ENCODE measurements around the gene TAF4. TPM values are rescaled to one million over a fixed set of nuclear protein-coding genes. Genes with fewer than 3 reads are reported as not detected.
"Not testable (repeated sequence)": the region's sequence is repeated elsewhere in the genome, so short reads cannot be mapped to it uniquely, and the experiment has no call there.

Gene TAF4
- total RNA-seq, 1 donor from 2014 or later, result 2.6 TPM

GRCh38 chr20:62056975-62057374, 8.7 kb downstream of the TAF4 start:
- no peak for DNase-seq (ENCODE audit: low read depth in 2 of 2)

GRCh38 chr20:62056377-62056776, 9.3 kb downstream of the TAF4 start:
- DNase-seq (ENCODE audit: low read depth in 2 of 2), result no peak

- not testable (repeated sequence) for DNase-seq (ENCODE audit: low read depth in 2 of 2)
These were observed 9.9 kb downstream of the TAF4 start for GRCh38 chr20:62055862-62056115.

GRCh38 chr20:62055106-62055861, 10.4 kb downstream of the TAF4 start:
- DNase-seq (ENCODE audit: low read depth in 2 of 2), result no peak

GRCh38 chr20:62054451-62054953, 11.2 kb downstream of the TAF4 start:
- no peak for DNase-seq (ENCODE audit: low read depth in 2 of 2)

- DNase-seq (ENCODE audit: low read depth in 2 of 2), result no peak
These were observed 12.1 kb downstream of the TAF4 start for GRCh38 chr20:62053465-62054196.

- DNase-seq (ENCODE audit: low read depth in 2 of 2), result no peak
These were observed 12.7 kb downstream of the TAF4 start for GRCh38 chr20:62052842-62053464.

- no peak for DNase-seq (ENCODE audit: low read depth in 2 of 2)
These were observed 13.3 kb downstream of the TAF4 start for GRCh38 chr20:62052336-62052841.

- DNase-seq (ENCODE audit: low read depth in 2 of 2), result no peak
These were observed 14.0 kb downstream of the TAF4 start for GRCh38 chr20:62051546-62052255.

- no peak for DNase-seq (ENCODE audit: low read depth in 2 of 2)
These were observed 14.5 kb downstream of the TAF4 start for GRCh38 chr20:62051144-62051543.

- DNase-seq (ENCODE audit: low read depth in 2 of 2), result no peak
These were observed 15.2 kb downstream of the TAF4 start for GRCh38 chr20:62050166-62051120.

GRCh38 chr20:62049342-62050165, 16.1 kb downstream of the TAF4 start:
- DNase-seq (ENCODE audit: low read depth in 2 of 2), result no peak

GRCh38 chr20:62048821-62049291, 16.8 kb downstream of the TAF4 start:
- DNase-seq (ENCODE audit: low read depth in 2 of 2), result no peak

- no peak for DNase-seq (ENCODE audit: low read depth in 2 of 2)
These were observed 17.3 kb downstream of the TAF4 start for GRCh38 chr20:62048346-62048761.

GRCh38 chr20:62047666-62048345, 17.9 kb downstream of the TAF4 start:
- no peak for DNase-seq (ENCODE audit: low read depth in 2 of 2)

GRCh38 chr20:62046431-62046830, 19.2 kb downstream of the TAF4 start:
- no peak for DNase-seq (ENCODE audit: low read depth in 2 of 2)

- DNase-seq (ENCODE audit: low read depth in 2 of 2), result no peak
These were observed 20.0 kb downstream of the TAF4 start for GRCh38 chr20:62045529-62046285.

GRCh38 chr20:62045118-62045517, 20.6 kb downstream of the TAF4 start:
- no peak for DNase-seq (ENCODE audit: low read depth in 2 of 2)

Data from lung microvascular endothelial cell (primary cell).